ENCODE measurements around the gene VEZT. TPM values are rescaled to one million over a fixed set of nuclear protein-coding genes. Genes with fewer than 3 reads are reported as not detected.

The VEZT gene
- total and polyA plus RNA-seq, 9 of the 15 experiments (the other 6 are each of a cell fraction or from before 2014, with no cell fraction given) = 16.1 to 61.5 (median 32.6) TPM

DNA sequence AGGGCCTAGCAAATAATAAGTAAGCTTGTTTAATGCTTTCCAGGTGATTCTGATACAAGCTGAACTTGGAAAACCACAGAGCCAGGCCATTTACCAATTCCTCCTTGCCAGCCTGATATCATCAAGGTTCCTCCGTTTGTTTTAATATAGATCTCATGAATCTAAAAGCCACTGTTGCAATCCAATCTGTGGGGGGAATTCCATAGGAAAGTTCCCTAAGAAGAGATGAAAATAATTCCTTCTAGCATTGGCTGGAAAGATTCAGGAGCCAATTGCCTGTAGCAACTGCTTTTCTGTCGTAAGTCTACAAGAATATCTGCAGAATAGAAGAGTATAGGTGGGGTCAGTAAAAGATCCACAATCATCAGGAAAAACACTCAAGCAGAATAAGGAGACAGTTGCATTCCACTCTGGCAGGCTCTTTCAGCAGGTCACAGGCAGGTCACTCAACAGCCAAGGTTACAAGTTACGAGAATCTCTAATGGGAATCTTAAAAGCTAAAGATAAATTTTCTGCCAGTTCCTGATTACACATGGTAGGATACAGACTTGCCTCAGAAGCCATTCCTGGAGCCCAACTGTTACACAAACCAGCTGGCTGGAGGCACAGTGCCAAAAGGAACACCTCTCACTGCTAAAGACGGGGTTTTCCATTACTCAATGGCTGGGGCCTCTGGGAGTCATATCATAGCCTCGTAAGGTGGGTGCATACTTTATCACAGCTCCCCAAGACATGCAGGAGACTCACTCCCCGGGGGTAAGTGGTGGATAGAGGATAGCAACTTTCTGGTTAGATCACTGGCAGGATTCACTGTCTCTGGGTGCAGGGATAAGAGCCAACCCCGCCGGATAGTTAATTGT is 44.0 kb upstream of the VEZT start (continued):
- TF ChIP-seq ETS2 (tag; IDR thresholded peaks at IDR 0.05; ENCODE audit: borderline replicate concordance, poor library complexity, severe bottlenecking) (no peak), SIN3A (IDR thresholded peaks at IDR 0.05; ENCODE audit: borderline replicate concordance in 2 of 2, control insufficient read depth in 1 of 2, low read depth in 2 of 2, low read length in 2 of 2) (peak in 1 of 2 experiments; percentile 83; a peak in 1 of 4 replicates), BDP1 (IDR thresholded peaks at IDR 0.05; ENCODE audit: insufficient read depth, insufficient read length) (no peak), SRSF1 (IDR thresholded peaks at IDR 0.05; ENCODE audit: low read depth, low read length) (no peak), RBM39 (optimal IDR thresholded peaks at IDR 0.05; ENCODE audit: low read depth, low read length) (no peak), CHD2 (IDR thresholded peaks at IDR 0.05; ENCODE audit: low read depth, low read length) (no peak), ZSCAN32 (CRISPR knock-in tag; IDR thresholded peaks at IDR 0.05) (no peak), CBX3 (IDR thresholded peaks at IDR 0.05; ENCODE audit: borderline replicate concordance in 1 of 2, low read length in 2 of 2) (peak in 1 of 2 experiments; percentile 48; a peak in 1 of 3 replicates), MCM7 (IDR thresholded peaks at IDR 0.05) (no peak), HNRNPL (IDR thresholded peaks at IDR 0.05; ENCODE audit: low read depth, low read length) (no peak), EGR1 (conservative IDR thresholded peaks at IDR 0.05) (peak; percentile 22), ZNF324 (CRISPR knock-in tag; IDR thresholded peaks at IDR 0.05) (no peak), TAF15 (IDR thresholded peaks at IDR 0.05; ENCODE audit: low read depth, low read length) (no peak), FIP1L1 (IDR thresholded peaks at IDR 0.05; ENCODE audit: low read depth, low read length, poor library complexity, severe bottlenecking) (no peak)
- TF ChIP-seq, protein P1, sequence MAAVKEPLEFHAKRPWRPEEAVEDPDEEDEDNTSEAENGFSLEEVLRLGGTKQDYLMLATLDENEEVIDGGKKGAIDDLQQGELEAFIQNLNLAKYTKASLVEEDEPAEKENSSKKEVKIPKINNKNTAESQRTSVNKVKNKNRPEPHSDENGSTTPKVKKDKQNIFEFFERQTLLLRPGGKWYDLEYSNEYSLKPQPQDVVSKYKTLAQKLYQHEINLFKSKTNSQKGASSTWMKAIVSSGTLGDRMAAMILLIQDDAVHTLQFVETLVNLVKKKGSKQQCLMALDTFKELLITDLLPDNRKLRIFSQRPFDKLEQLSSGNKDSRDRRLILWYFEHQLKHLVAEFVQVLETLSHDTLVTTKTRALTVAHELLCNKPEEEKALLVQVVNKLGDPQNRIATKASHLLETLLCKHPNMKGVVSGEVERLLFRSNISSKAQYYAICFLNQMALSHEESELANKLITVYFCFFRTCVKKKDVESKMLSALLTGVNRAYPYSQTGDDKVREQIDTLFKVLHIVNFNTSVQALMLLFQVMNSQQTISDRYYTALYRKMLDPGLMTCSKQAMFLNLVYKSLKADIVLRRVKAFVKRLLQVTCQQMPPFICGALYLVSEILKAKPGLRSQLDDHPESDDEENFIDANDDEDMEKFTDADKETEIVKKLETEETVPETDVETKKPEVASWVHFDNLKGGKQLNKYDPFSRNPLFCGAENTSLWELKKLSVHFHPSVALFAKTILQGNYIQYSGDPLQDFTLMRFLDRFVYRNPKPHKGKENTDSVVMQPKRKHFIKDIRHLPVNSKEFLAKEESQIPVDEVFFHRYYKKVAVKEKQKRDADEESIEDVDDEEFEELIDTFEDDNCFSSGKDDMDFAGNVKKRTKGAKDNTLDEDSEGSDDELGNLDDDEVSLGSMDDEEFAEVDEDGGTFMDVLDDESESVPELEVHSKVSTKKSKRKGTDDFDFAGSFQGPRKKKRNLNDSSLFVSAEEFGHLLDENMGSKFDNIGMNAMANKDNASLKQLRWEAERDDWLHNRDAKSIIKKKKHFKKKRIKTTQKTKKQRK (IDR thresholded peaks at IDR 0.05; ENCODE audit: borderline replicate concordance, low read depth, low read length) = no peak
- TF ChIP-seq, protein P2, sequence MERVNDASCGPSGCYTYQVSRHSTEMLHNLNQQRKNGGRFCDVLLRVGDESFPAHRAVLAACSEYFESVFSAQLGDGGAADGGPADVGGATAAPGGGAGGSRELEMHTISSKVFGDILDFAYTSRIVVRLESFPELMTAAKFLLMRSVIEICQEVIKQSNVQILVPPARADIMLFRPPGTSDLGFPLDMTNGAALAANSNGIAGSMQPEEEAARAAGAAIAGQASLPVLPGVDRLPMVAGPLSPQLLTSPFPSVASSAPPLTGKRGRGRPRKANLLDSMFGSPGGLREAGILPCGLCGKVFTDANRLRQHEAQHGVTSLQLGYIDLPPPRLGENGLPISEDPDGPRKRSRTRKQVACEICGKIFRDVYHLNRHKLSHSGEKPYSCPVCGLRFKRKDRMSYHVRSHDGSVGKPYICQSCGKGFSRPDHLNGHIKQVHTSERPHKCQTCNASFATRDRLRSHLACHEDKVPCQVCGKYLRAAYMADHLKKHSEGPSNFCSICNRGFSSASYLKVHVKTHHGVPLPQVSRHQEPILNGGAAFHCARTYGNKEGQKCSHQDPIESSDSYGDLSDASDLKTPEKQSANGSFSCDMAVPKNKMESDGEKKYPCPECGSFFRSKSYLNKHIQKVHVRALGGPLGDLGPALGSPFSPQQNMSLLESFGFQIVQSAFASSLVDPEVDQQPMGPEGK (CRISPR knock-in tag; IDR thresholded peaks at IDR 0.05; ENCODE audit: borderline replicate concordance) = no peak
- TF ChIP-seq, protein P3, sequence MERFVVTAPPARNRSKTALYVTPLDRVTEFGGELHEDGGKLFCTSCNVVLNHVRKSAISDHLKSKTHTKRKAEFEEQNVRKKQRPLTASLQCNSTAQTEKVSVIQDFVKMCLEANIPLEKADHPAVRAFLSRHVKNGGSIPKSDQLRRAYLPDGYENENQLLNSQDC (CRISPR knock-in tag; IDR thresholded peaks at IDR 0.05) = no peak
- TF ChIP-seq, protein P4, sequence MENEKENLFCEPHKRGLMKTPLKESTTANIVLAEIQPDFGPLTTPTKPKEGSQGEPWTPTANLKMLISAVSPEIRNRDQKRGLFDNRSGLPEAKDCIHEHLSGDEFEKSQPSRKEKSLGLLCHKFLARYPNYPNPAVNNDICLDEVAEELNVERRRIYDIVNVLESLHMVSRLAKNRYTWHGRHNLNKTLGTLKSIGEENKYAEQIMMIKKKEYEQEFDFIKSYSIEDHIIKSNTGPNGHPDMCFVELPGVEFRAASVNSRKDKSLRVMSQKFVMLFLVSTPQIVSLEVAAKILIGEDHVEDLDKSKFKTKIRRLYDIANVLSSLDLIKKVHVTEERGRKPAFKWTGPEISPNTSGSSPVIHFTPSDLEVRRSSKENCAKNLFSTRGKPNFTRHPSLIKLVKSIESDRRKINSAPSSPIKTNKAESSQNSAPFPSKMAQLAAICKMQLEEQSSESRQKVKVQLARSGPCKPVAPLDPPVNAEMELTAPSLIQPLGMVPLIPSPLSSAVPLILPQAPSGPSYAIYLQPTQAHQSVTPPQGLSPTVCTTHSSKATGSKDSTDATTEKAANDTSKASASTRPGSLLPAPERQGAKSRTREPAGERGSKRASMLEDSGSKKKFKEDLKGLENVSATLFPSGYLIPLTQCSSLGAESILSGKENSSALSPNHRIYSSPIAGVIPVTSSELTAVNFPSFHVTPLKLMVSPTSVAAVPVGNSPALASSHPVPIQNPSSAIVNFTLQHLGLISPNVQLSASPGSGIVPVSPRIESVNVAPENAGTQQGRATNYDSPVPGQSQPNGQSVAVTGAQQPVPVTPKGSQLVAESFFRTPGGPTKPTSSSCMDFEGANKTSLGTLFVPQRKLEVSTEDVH (IDR thresholded peaks at IDR 0.05; ENCODE audit: low read depth, partially characterized antibody) = no peak

All from K562 (cell line).